RKO (cell line): ENCODE measurements around the gene DLX5.

Experiments
- DNase-seq: peaks from one replicate; pipeline ENCODE4 v3.0.0-alpha.2; 2016; ENCODE audit warnings: low spot score

The DLX5 gene

GRCh38 chr7:97005183-97006054 is 19.2 kb downstream of the DLX5 start, which contains the start of gene DLX6:
DLX6 (plus strand) TSS chr7:97005553; CDS start chr7:97005978, 425 bp downstream.
- no peak for DNase-seq

- no peak for DNase-seq
Measured at GRCh38 chr7:97004247-97005182, 20.1 kb downstream of the DLX5 start.

- DNase-seq: no peak
Measured at GRCh38 chr7:97003262-97004246, 21.1 kb downstream of the DLX5 start.

GRCh38 chr7:97002555-97003261 is 21.9 kb downstream of the DLX5 start:
- DNase-seq: no peak

- DNase-seq: no peak
Measured at GRCh38 chr7:97001656-97002554, 22.7 kb downstream of the DLX5 start.

GRCh38 chr7:97001221-97001620 is 23.4 kb downstream of the DLX5 start:
- no peak for DNase-seq

GRCh38 chr7:96998744-96999143 is 25.9 kb downstream of the DLX5 start:
- DNase-seq: no peak

- DNase-seq: no peak
Measured at GRCh38 chr7:96998333-96998732, 26.3 kb downstream of the DLX5 start.

GRCh38 chr7:96997512-96998032 is 27.1 kb downstream of the DLX5 start:
- DNase-seq: no peak

- no peak for DNase-seq
Measured at GRCh38 chr7:96996958-96997511, 27.6 kb downstream of the DLX5 start.

- DNase-seq: no peak
Measured at GRCh38 chr7:96996111-96996957, 28.3 kb downstream of the DLX5 start.

- no peak for DNase-seq
Measured at GRCh38 chr7:96995406-96996110, 29.1 kb downstream of the DLX5 start.

GRCh38 chr7:96993980-96994379 is 30.7 kb downstream of the DLX5 start:
- no peak for DNase-seq

- DNase-seq: no peak
Measured at GRCh38 chr7:96993094-96993865, 31.4 kb downstream of the DLX5 start.

- no peak for DNase-seq
Measured at GRCh38 chr7:96992192-96993005, 32.2 kb downstream of the DLX5 start.
